ENCODE results near the gene CD63.

DNA sequence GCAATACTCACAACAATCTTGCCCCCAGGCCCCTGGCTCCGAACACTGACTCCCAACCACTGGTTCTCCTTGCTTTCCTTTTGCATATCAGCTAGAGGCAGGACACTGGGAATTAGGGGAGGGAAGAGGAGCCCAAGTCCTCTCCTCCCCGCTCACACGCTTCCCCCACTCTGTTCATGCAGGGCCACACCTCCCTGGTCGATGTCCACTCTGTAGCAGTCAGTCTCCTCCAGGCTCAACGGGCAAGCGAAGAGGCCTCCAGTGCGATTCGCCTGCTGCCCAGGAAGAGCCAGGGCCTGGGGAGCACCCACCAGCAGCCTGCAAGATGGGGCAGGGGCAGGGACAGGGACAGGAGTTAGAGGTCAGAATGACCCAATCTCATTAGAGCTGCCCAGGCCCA, 25.9 kb downstream of the CD63 start:
- TF ChIP-seq, protein P1, sequence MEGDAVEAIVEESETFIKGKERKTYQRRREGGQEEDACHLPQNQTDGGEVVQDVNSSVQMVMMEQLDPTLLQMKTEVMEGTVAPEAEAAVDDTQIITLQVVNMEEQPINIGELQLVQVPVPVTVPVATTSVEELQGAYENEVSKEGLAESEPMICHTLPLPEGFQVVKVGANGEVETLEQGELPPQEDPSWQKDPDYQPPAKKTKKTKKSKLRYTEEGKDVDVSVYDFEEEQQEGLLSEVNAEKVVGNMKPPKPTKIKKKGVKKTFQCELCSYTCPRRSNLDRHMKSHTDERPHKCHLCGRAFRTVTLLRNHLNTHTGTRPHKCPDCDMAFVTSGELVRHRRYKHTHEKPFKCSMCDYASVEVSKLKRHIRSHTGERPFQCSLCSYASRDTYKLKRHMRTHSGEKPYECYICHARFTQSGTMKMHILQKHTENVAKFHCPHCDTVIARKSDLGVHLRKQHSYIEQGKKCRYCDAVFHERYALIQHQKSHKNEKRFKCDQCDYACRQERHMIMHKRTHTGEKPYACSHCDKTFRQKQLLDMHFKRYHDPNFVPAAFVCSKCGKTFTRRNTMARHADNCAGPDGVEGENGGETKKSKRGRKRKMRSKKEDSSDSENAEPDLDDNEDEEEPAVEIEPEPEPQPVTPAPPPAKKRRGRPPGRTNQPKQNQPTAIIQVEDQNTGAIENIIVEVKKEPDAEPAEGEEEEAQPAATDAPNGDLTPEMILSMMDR (conservative IDR thresholded peaks at IDR 0.05 in 1 of 2, IDR thresholded peaks at IDR 0.05 in 1 of 2; ENCODE audit: low read depth in 1 of 2, low read length in 2 of 2) = no peak
- no peak for TF ChIP-seq EZH2 (IDR thresholded peaks at IDR 0.05; ENCODE audit: low read length, missing control alignments)
